ENCODE measurements around the gene TMEM95.

The TMEM95 gene

DNA sequence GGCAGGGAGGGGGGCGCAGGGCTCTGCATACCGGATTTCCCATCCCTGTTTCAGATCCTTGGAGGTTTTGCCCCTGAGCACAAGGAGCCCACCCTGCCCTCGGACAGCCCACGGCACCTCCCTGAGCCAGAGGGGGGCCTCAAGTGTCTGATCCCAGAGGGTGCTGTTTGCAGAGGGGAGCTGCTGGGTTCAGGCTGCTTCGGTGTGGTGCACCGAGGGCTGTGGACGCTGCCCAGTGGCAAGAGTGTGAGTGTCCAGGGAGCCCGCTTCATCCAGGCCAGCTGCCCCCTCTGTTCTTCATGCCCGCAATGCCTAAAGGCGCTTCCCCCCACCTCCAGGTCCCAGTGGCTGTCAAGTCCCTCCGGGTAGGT, 28.4 kb downstream of the TMEM95 start:
- H3K27ac ChIP-seq (ENCODE audit: extremely low read depth, low read depth, low read length), result no peak overlapping the region
- POLR2A ChIA-PET, result interaction anchor here (1.1 kb wide), 2 partner anchors 15 to 21 kb away, joined by 3 to 4 read pairs; partner anchors contain the start of gene TMEM256
- TF ChIP-seq, protein P1, sequence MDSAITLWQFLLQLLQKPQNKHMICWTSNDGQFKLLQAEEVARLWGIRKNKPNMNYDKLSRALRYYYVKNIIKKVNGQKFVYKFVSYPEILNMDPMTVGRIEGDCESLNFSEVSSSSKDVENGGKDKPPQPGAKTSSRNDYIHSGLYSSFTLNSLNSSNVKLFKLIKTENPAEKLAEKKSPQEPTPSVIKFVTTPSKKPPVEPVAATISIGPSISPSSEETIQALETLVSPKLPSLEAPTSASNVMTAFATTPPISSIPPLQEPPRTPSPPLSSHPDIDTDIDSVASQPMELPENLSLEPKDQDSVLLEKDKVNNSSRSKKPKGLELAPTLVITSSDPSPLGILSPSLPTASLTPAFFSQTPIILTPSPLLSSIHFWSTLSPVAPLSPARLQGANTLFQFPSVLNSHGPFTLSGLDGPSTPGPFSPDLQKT (IDR thresholded peaks at IDR 0.05; ENCODE audit: borderline replicate concordance, low read depth, low read length), result no peak
- no peak for TF ChIP-seq ZNF701 (tag by site-specific recombination; IDR thresholded peaks at IDR 0.05)
- TF ChIP-seq ZNF501 (tag by site-specific recombination; IDR thresholded peaks at IDR 0.05), result no peak
- TF ChIP-seq, protein P2, sequence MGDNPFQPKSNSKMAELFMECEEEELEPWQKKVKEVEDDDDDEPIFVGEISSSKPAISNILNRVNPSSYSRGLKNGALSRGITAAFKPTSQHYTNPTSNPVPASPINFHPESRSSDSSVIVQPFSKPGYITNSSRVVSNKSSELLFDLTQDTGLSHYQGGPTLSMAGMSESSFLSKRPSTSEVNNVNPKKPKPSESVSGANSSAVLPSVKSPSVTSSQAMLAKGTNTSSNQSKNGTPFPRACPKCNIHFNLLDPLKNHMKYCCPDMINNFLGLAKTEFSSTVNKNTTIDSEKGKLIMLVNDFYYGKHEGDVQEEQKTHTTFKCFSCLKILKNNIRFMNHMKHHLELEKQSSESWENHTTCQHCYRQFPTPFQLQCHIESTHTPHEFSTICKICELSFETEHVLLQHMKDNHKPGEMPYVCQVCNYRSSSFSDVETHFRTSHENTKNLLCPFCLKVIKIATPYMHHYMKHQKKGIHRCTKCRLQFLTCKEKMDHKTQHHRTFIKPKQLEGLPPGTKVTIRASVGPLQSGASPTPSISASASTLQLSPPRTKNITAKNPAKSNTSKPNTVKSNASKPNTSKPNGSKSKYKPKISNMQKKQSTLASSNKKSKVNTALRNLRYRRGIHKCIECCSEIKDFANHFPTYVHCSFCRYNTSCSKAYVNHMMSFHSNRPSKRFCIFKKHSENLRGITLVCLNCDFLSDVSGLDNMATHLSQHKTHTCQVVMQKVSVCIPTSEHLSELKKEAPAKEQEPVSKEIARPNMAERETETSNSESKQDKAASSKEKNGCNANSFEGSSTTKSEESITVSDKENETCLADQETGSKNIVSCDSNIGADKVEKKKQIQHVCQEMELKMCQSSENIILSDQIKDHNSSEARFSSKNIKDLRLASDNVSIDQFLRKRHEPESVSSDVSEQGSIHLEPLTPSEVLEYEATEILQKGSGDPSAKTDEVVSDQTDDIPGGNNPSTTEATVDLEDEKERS (tag by site-specific recombination; IDR thresholded peaks at IDR 0.05), result no peak
- no peak for TF ChIP-seq HOXC10 (CRISPR knock-in tag; IDR thresholded peaks at IDR 0.05)
- no peak for TF ChIP-seq ZNF561 (tag by site-specific recombination; IDR thresholded peaks at IDR 0.05; ENCODE audit: borderline replicate concordance)
- TF ChIP-seq ZNF548 (tag by site-specific recombination; IDR thresholded peaks at IDR 0.05), result no peak
- no peak for TF ChIP-seq ZNF140 (tag by site-specific recombination; IDR thresholded peaks at IDR 0.05)
- TF ChIP-seq ZNF837 (tag by site-specific recombination; IDR thresholded peaks at IDR 0.05), result no peak
- TF ChIP-seq, protein P3, sequence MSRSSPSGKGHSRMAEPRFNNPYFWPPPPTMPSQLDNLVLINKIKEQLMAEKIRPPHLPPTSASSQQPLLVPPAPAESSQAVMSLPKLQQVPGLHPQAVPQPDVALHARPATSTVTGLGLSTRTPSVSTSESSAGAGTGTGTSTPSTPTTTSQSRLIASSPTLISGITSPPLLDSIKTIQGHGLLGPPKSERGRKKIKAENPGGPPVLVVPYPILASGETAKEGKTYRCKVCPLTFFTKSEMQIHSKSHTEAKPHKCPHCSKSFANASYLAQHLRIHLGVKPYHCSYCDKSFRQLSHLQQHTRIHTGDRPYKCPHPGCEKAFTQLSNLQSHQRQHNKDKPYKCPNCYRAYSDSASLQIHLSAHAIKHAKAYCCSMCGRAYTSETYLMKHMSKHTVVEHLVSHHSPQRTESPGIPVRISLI (tag by site-specific recombination; IDR thresholded peaks at IDR 0.05), result no peak
- no peak for TF ChIP-seq ZBTB17 (tag by site-specific recombination; IDR thresholded peaks at IDR 0.05)
- no peak for TF ChIP-seq ZNF157 (tag by site-specific recombination; IDR thresholded peaks at IDR 0.05)
- TF ChIP-seq ZFP69B (tag by site-specific recombination; IDR thresholded peaks at IDR 0.05), result no peak
- no peak for TF ChIP-seq ZNF132 (tag by site-specific recombination; IDR thresholded peaks at IDR 0.05; ENCODE audit: borderline replicate concordance)
- TF ChIP-seq, protein P4, sequence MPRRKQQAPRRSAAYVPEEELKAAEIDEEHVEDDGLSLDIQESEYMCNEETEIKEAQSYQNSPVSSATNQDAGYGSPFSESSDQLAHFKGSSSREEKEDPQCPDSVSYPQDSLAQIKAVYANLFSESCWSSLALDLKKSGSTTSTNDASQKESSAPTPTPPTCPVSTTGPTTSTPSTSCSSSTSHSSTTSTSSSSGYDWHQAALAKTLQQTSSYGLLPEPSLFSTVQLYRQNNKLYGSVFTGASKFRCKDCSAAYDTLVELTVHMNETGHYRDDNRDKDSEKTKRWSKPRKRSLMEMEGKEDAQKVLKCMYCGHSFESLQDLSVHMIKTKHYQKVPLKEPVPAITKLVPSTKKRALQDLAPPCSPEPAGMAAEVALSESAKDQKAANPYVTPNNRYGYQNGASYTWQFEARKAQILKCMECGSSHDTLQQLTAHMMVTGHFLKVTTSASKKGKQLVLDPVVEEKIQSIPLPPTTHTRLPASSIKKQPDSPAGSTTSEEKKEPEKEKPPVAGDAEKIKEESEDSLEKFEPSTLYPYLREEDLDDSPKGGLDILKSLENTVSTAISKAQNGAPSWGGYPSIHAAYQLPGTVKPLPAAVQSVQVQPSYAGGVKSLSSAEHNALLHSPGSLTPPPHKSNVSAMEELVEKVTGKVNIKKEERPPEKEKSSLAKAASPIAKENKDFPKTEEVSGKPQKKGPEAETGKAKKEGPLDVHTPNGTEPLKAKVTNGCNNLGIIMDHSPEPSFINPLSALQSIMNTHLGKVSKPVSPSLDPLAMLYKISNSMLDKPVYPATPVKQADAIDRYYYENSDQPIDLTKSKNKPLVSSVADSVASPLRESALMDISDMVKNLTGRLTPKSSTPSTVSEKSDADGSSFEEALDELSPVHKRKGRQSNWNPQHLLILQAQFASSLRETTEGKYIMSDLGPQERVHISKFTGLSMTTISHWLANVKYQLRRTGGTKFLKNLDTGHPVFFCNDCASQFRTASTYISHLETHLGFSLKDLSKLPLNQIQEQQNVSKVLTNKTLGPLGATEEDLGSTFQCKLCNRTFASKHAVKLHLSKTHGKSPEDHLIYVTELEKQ (tag by site-specific recombination; IDR thresholded peaks at IDR 0.05; ENCODE audit: borderline replicate concordance), result no peak
- TF ChIP-seq YY2 (tag by site-specific recombination; IDR thresholded peaks at IDR 0.05), result no peak
- TF ChIP-seq ZNF596 (tag by site-specific recombination; IDR thresholded peaks at IDR 0.05), result no peak
- TF ChIP-seq ZNF10 (tag by site-specific recombination; IDR thresholded peaks at IDR 0.05), result no peak
- no peak for TF ChIP-seq ZNF221 (tag by site-specific recombination; IDR thresholded peaks at IDR 0.05; ENCODE audit: borderline replicate concordance)
- TF ChIP-seq SP3 (tag by site-specific recombination; IDR thresholded peaks at IDR 0.05), result no peak
- H3K4me1 ChIP-seq (ENCODE audit: control insufficient read depth, insufficient read depth, low read length), result no peaks in the 10 kb centered on the region
- CTCF ChIA-PET, result no interaction called here
- H3K9me3 ChIP-seq (ENCODE audit: control insufficient read depth, insufficient read depth, low read depth, low read length), result no peaks in the 10 kb centered on the region
- H3K4me3 ChIP-seq (ENCODE audit: low read depth, low read length), result no peak overlapping the region
- no peaks in the 10 kb centered on the region; a peak in 1 of 3 replicates for H3K36me3 ChIP-seq (ENCODE audit: control insufficient read depth in 2 of 2, insufficient read depth in 1 of 2, low read length in 2 of 2)
